ENCODE data around the gene COASY.

COASY gene

GRCh38 chr17:42517516-42517915, 44.4 kb upstream of the COASY start:
- DNase-seq (ENCODE audit: low read depth, low spot score) = peak; percentile 87
- in situ Hi-C loops (cut with HindIII; ENCODE audit: low sequenced_read_pairs) = no loop called here
- H3K4me3 ChIP-seq (ENCODE audit: low read depth, low read length) = no peak overlapping the region
- TF ChIP-seq CTCF (IDR thresholded peaks at IDR 0.05; ENCODE audit: low read depth, low read length) = peak; percentile 96

- H3K4me3 ChIP-seq (ENCODE audit: low read depth, low read length) = no peak overlapping the region
- TF ChIP-seq CTCF (IDR thresholded peaks at IDR 0.05; ENCODE audit: low read depth, low read length) = no peak
- peak; percentile 93 for DNase-seq (ENCODE audit: low read depth, low spot score)
- in situ Hi-C loops (cut with HindIII; ENCODE audit: low sequenced_read_pairs) = no loop called here
Observed at GRCh38 chr17:42518046-42518754, 43.7 kb upstream of the COASY start.

GRCh38 chr17:42518755-42519545, 43.0 kb upstream of the COASY start:
- no peak overlapping the region for H3K4me3 ChIP-seq (ENCODE audit: low read depth, low read length)
- DNase-seq (ENCODE audit: low read depth, low spot score) = peak; percentile 26
- in situ Hi-C loops (cut with HindIII; ENCODE audit: low sequenced_read_pairs) = no loop called here
- TF ChIP-seq CTCF (IDR thresholded peaks at IDR 0.05; ENCODE audit: low read depth, low read length) = no peak

- H3K4me3 ChIP-seq (ENCODE audit: low read depth, low read length) = no peak overlapping the region
- peak; percentile 99 for DNase-seq (ENCODE audit: low read depth, low spot score)
- TF ChIP-seq CTCF (IDR thresholded peaks at IDR 0.05; ENCODE audit: low read depth, low read length) = no peak
- in situ Hi-C loops (cut with HindIII; ENCODE audit: low sequenced_read_pairs) = no loop called here
Observed at GRCh38 chr17:42519546-42520491, 42.1 kb upstream of the COASY start.

GRCh38 chr17:42520540-42520951, 41.4 kb upstream of the COASY start:
- in situ Hi-C loops (cut with HindIII; ENCODE audit: low sequenced_read_pairs) = no loop called here
- no peak overlapping the region for H3K4me3 ChIP-seq (ENCODE audit: low read depth, low read length)
- TF ChIP-seq CTCF (IDR thresholded peaks at IDR 0.05; ENCODE audit: low read depth, low read length) = peak; percentile 39
- no peak for DNase-seq (ENCODE audit: low read depth, low spot score)

- no peak overlapping the region for H3K4me3 ChIP-seq (ENCODE audit: low read depth, low read length)
- DNase-seq (ENCODE audit: low read depth, low spot score) = no peak
- TF ChIP-seq CTCF (IDR thresholded peaks at IDR 0.05; ENCODE audit: low read depth, low read length) = no peak
- in situ Hi-C loops (cut with HindIII; ENCODE audit: low sequenced_read_pairs) = no loop called here
Observed at GRCh38 chr17:42521036-42521435, 40.9 kb upstream of the COASY start.
